Endodermal cell (in vitro differentiated cells): ENCODE results near the gene SLC1A6. TPM values are rescaled to one million over a fixed set of nuclear protein-coding genes. Genes with fewer than 3 reads are reported as not detected.

ENCODE experiments used
- DNase-seq: peaks from one replicate; pipeline ENCODE4 v3.0.0-alpha.2; 2017
- H3K27ac ChIP-seq: 2 replicates; pipeline ENCODE4 v1.5.1; 2013; ENCODE audit warnings: mild to moderate bottlenecking, low read depth, low read length, moderate library complexity
- H3K27me3 ChIP-seq: 2 replicates; pipeline ENCODE4 v1.6.1; 2013; ENCODE audit warnings: mild to moderate bottlenecking, low read length, moderate library complexity; ENCODE audit not compliant: insufficient read depth, control insufficient read depth, poor library complexity, severe bottlenecking
- H3K36me3 ChIP-seq: 2 replicates; pipeline ENCODE4 v1.7.0; 2013; ENCODE audit warnings: mild to moderate bottlenecking, low read length, moderate library complexity; ENCODE audit not compliant: control insufficient read depth, insufficient read depth
- H3K4me1 ChIP-seq: one replicate; pipeline ENCODE4 v1.7.0; 2013; ENCODE audit warnings: low read length; ENCODE audit not compliant: control insufficient read depth, insufficient read depth
- H3K4me3 ChIP-seq: 2 replicates; pipeline ENCODE4 v1.5.1; 2013; ENCODE audit warnings: mild to moderate bottlenecking, low read length, moderate library complexity
- H3K9ac ChIP-seq: 2 replicates; pipeline ENCODE4 v1.6.1; 2013; ENCODE audit warnings: mild to moderate bottlenecking, low read length, moderate library complexity; ENCODE audit not compliant: poor library complexity, severe bottlenecking; ENCODE audit errors: extremely low read depth
- H3K9me3 ChIP-seq: 2 replicates; pipeline ENCODE4 v1.6.1; 2013; ENCODE audit warnings: mild to moderate bottlenecking, low read length, moderate library complexity; ENCODE audit not compliant: control insufficient read depth
- H3K27ac Mint-ChIP-seq: 2 replicates; pipeline ENCODE4 v1.8.0; 2020; ENCODE audit warnings: mixed read lengths
- H3K27me3 Mint-ChIP-seq: 2 replicates; pipeline ENCODE4 v1.8.0; 2021; ENCODE audit warnings: mild to moderate bottlenecking, mixed read lengths; ENCODE audit not compliant: insufficient read depth
- H3K36me3 Mint-ChIP-seq: 2 replicates; pipeline ENCODE4 v1.8.0; 2020; ENCODE audit warnings: low read depth, mixed read lengths
- H3K4me1 Mint-ChIP-seq: 2 replicates; pipeline ENCODE4 v1.8.0; 2020; ENCODE audit warnings: mixed read lengths
- H3K4me3 Mint-ChIP-seq: 2 replicates; pipeline ENCODE4 v1.8.0; 2020; ENCODE audit warnings: mild to moderate bottlenecking, moderate library complexity, mixed read lengths
- H3K9me3 Mint-ChIP-seq: 2 replicates; pipeline ENCODE4 v1.8.0; 2020; ENCODE audit warnings: mild to moderate bottlenecking, mixed read lengths
- WGBS, 2 experiments: methylation state at CpG; one replicate each; pipeline versions ENCODE4 v1.1.5 to v1.1.7; 2013; ENCODE audit warnings: missing lambda C conversion rate in 2 of 2, mixed read lengths in 1 of 2; ENCODE audit not compliant: insufficient coverage in 1 of 2, insufficient read length in 1 of 2; 5-methylcytosine and 5-hydroxymethylcytosine counted together
- total RNA-seq, 2 donors: library from RNA; stranded (reverse); fragmentation: NEBNext Ultra II Directional in 1 of 2; extraction: Animal tissue kit (Norgen Biotek cat#: 25700) in 1 of 2; gene quantifications; 2 replicates in 1 of 2; 3 replicates in 1 of 2; pipeline ENCODE4 v1.2.1, GENCODE V29; 2021
- TF ChIP-seq, protein P1 (sequence below): fragments of 200-600 bp; sonication (generic); conservative IDR thresholded peaks from 2 replicates; pipeline ENCODE4 v1.5.0; 2021; ENCODE audit warnings: antibody characterized with exemption, mild to moderate bottlenecking

Gene SLC1A6
- total RNA-seq, 2 donors from 2014 or later = 0.86 to 3.1 TPM

DNA sequence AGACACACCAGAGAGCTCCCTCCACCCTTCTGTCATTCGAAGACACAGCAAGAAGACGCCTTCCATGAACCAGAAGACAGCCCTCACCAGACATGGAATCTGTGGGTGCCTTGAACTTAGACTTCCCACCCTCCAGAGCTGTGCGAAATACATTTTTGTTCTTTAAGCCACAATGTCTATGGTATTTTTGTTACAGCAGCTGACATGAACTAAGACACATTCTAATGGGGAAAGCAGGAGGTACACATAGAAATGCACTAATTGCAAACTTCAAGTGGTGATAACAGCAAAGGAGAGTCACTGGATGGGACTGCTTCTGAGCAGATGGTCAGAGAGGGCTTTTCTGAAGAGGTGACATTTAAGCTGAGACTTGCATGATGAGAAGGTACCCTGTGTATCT, 22.2 kb downstream of the SLC1A6 start:
- H3K4me3 ChIP-seq = no peak overlapping the region
- peaks cover 65% of the 10 kb centered on the region for H3K9me3 ChIP-seq
- 69 to 72% methylated on average over 3 of the region's 3 CpGs for WGBS, 2 experiments
- H3K4me1 ChIP-seq = no peaks in the 10 kb centered on the region
- H3K27ac Mint-ChIP-seq = no peak overlapping the region
- H3K36me3 Mint-ChIP-seq = peaks cover 4% of the 10 kb centered on the region
- H3K27me3 ChIP-seq = no peaks in the 10 kb centered on the region
- no peaks in the 10 kb centered on the region for H3K36me3 ChIP-seq
- DNase-seq = no peak
- H3K4me3 Mint-ChIP-seq = no peak overlapping the region
- no peaks in the 10 kb centered on the region for H3K27me3 Mint-ChIP-seq
- no peak overlapping the region for H3K27ac ChIP-seq
- TF ChIP-seq, protein P1, sequence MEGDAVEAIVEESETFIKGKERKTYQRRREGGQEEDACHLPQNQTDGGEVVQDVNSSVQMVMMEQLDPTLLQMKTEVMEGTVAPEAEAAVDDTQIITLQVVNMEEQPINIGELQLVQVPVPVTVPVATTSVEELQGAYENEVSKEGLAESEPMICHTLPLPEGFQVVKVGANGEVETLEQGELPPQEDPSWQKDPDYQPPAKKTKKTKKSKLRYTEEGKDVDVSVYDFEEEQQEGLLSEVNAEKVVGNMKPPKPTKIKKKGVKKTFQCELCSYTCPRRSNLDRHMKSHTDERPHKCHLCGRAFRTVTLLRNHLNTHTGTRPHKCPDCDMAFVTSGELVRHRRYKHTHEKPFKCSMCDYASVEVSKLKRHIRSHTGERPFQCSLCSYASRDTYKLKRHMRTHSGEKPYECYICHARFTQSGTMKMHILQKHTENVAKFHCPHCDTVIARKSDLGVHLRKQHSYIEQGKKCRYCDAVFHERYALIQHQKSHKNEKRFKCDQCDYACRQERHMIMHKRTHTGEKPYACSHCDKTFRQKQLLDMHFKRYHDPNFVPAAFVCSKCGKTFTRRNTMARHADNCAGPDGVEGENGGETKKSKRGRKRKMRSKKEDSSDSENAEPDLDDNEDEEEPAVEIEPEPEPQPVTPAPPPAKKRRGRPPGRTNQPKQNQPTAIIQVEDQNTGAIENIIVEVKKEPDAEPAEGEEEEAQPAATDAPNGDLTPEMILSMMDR = no peak
- H3K4me1 Mint-ChIP-seq = no peaks in the 10 kb centered on the region
- H3K9ac ChIP-seq = no peak overlapping the region
- peaks cover 66% of the 10 kb centered on the region for H3K9me3 Mint-ChIP-seq

DNA sequence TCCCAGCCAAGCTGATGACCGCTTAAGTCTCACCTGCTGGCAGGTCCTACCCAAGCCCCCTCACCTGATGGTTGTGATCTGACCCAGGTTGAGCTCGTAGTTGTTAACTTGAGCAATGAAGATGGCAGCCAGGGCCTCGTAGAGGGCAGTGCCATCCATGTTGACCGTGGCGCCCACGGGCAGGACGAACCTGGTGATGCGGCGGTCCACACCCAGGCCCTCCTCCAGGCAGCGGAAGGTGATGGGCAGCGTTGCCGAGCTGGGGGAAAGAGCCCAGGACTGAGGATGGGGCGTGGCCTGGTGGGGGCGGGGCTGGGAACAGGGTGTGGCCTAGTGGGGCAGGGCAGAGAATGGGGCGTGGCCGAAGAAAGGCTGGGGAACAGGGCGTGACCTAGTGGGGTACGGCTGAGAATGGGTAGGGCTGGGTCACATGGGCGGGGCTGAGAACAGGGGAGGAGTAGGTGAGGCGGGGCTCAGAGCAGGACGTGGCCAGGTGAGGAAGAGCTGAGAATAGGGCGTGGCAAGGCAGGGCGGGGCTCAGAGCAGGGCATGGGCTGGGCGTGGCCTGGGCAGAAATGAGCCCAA, 25.5 kb downstream of the SLC1A6 start:
- no peak overlapping the region for H3K9ac ChIP-seq
- H3K9me3 ChIP-seq = peaks cover 42% of the 10 kb centered on the region
- DNase-seq = peak; percentile 96
- TF ChIP-seq, protein P1 = no peak
- no peaks in the 10 kb centered on the region for H3K27me3 ChIP-seq
- Mint-ChIP-seq H3K9me3 (peaks cover 78% of the 10 kb centered on the region), H3K36me3 (no peaks in the 10 kb centered on the region), H3K27me3 (no peaks in the 10 kb centered on the region), H3K27ac (no peak overlapping the region), H3K4me3 (no peak overlapping the region), H3K4me1 (no peaks in the 10 kb centered on the region)
- no peaks in the 10 kb centered on the region for H3K36me3 ChIP-seq
- H3K4me1 ChIP-seq = no peaks in the 10 kb centered on the region
- no peak overlapping the region for H3K27ac ChIP-seq
- 78 to 80% methylated on average over 18 to 24 of the region's 24 CpGs for WGBS, 2 experiments
- no peak overlapping the region for H3K4me3 ChIP-seq

DNA sequence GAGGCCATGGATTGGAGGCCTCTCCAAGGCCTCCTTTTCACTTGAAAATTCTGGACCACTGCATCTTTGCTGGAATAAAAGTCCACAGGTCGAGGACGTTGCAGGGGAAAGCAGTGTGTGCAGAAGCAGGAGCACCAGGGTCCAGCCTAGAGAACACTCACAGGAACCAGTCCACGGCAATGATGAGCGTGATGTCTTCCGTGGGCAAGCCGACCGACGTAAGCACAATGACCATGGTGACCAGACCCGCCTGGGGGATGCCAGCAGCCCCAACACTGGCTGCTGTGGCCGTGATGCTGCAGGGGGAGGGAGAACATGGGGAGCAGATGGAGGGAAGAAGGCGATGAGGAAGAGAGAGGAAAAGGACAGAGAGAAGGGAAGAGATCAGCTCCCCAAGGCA, 26.9 kb downstream of the SLC1A6 start:
- WGBS, 2 experiments = 78 to 83% methylated on average over 8 to 11 of the region's 11 CpGs
- H3K27me3 Mint-ChIP-seq = no peaks in the 10 kb centered on the region
- no peak for DNase-seq
- H3K4me3 Mint-ChIP-seq = no peak overlapping the region
- H3K4me3 ChIP-seq = no peak overlapping the region
- TF ChIP-seq, protein P1 = no peak
- no peak overlapping the region for H3K27ac ChIP-seq
- peaks cover 34% of the 10 kb centered on the region for H3K9me3 ChIP-seq
- H3K36me3 ChIP-seq = no peaks in the 10 kb centered on the region
- H3K27me3 ChIP-seq = no peaks in the 10 kb centered on the region
- no peak overlapping the region for H3K27ac Mint-ChIP-seq
- no peaks in the 10 kb centered on the region for H3K4me1 Mint-ChIP-seq
- no peaks in the 10 kb centered on the region for H3K4me1 ChIP-seq
- H3K9me3 Mint-ChIP-seq = peaks cover 82% of the 10 kb centered on the region
- no peak overlapping the region for H3K9ac ChIP-seq
- no peaks in the 10 kb centered on the region for H3K36me3 Mint-ChIP-seq
